Astrocyte of the spinal cord (primary cell): ENCODE measurements around the gene MYOZ3.
A peak's percentile ranks its signal among the peaks of the same experiment; 100 is the strongest.

Experiments used
- DNase-seq: peaks from one replicate; pipeline ENCODE4 v3.0.0; 2011; ENCODE audit warnings: low read depth, low spot score
- H3K4me3 ChIP-seq: 2 replicates; pipeline ENCODE4 v1.5.1; 2011; ENCODE audit warnings: low read depth, mild to moderate bottlenecking, low read length, moderate library complexity
- CTCF ChIP-seq: IDR thresholded peaks from 2 replicates; pipeline ENCODE4 v1.5.1; 2012; ENCODE audit warnings: low read depth, mild to moderate bottlenecking, low read length, inconsistent platforms
- in situ Hi-C: cut with HindIII; loops from 2 replicates; pipeline ENCODE4 v1.10.0; 2017; ENCODE audit warnings: low sequenced_read_pairs

Gene MYOZ3

DNA sequence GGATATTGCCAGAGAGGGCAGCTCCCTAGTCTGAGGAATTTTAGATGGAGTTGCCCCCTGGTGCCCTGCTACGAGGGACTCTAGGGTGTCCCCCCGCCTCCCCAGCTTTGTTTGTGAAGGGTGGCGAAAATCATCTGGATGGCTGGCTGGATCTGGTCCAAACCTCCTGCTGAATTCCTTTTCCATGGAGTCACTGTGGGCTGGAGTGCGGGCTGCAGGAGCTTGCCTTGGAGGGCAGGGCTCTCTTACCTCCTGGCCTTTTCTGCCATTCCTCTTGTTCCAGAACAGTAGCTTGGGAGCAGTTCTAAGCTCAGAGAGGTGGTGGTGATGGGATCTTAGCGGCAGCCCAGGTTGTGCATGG, 18.5 kb upstream of the MYOZ3 start:
- H3K4me3 ChIP-seq, result peak overlapping the region; percentile 48
- in situ Hi-C loops, result no loop called here
- peak; percentile 86 for DNase-seq
- no peak for TF ChIP-seq CTCF

- in situ Hi-C loops, result no loop called here
- DNase-seq, result no peak
- no peak for TF ChIP-seq CTCF
- peak overlapping the region; percentile 14 for H3K4me3 ChIP-seq
Observed at GRCh38 chr5:150642991-150643710, 17.9 kb upstream of the MYOZ3 start.

DNA sequence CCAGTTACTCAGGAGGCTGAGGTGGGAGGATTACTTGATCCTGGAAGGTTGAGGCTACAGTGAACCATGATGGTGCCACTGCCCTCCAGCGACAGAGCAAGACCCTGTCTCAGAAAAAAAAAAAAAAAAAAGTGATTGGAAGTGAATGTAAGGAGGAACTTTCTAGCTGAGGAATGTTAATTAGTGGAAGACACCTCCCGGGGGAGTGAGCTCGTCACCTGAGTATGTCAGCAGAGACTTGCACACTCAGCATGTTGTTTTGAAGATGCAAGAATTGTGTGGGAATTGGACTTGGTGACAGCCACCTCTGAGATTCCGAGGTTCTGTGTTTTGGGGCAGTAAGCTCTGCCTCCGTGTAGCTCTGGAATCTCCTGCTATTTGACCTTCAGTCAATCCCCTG, 17.0 kb upstream of the MYOZ3 start:
- in situ Hi-C loops, result no loop called here
- TF ChIP-seq CTCF, result no peak
- no peak overlapping the region for H3K4me3 ChIP-seq
- no peak for DNase-seq

DNA sequence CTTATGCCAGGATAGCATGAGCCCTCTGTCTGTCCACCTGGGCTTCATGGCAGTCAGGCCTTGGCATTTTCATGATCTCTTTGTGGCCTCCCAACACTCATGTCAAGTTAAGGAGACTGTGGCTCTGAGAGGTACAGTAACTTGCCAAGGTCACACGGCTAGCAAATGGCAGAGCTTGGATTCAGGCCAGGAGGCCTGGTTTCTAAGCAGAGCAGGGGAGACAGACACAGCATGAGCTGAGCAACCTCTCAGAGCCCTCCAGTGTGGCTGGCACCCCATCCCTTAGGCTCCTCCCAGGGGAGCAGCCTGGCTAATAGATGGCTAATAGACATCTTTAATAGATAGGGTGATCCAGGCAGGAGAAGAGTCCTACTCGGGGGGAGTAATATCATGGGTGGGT, 16.5 kb upstream of the MYOZ3 start:
- no peak for DNase-seq
- TF ChIP-seq CTCF, result no peak
- in situ Hi-C loops, result no loop called here

DNA sequence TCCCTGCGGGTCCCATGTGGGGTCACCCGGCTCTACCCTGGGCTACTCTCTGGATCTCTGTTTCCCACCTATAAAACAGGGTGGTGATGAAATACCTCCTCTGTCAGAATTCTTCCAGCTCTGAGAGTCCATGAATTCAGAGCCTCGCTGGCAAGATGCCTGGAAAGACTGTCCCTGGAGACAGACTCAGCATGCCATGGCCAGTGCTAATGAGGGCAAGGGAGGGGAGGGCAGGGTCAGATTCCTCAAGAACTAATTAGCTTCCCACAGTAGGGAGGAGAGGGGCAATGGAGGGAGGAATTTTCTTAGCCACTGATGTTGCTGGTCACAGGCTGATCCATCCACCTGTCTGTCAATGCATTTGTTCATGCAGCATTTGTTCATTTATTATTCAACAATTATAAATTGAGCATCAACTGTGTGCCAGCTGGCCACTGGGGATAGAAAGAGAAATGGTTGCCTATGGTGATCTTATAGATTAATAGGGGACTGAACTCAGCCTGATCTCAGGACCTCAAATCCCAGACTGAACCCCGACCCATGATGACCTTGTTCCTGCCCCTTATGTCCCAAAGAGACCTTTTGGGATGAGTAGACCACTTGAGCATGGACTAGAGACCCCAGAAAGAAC, 15.9 kb upstream of the MYOZ3 start:
- TF ChIP-seq CTCF, result no peak
- peak; percentile 63 for DNase-seq
- H3K4me3 ChIP-seq, result no peak overlapping the region
- in situ Hi-C loops, result no loop called here

More for the DNA sequence above, 16.5 kb upstream of the MYOZ3 start:
- no peak overlapping the region for H3K4me3 ChIP-seq

GRCh38 chr5:150647275-150648251, 13.5 kb upstream of the MYOZ3 start:
- no peak overlapping the region for H3K4me3 ChIP-seq
- in situ Hi-C loops, result no loop called here
- DNase-seq, result no peak
- TF ChIP-seq CTCF, result no peak
